GM21528 (cell line): ENCODE data around the gene SPATA20.

Experiments
- ATAC-seq: cut with Tn5 transposase; IDR thresholded peaks from one replicate; pipeline ENCODE4 v1.9.1; 2021; ENCODE audit warnings: mild to moderate bottlenecking, moderate library complexity; ENCODE audit not compliant: unreplicated experiment, low FRiP score

The SPATA20 gene

GRCh38 chr17:50557630-50558029 lies 10.7 kb downstream of the SPATA20 start:
- no peak for ATAC-seq

GRCh38 chr17:50558091-50558490 lies 11.1 kb downstream of the SPATA20 start:
- no peak for ATAC-seq

- ATAC-seq, result no peak
Measured at GRCh38 chr17:50558581-50558940, 11.6 kb downstream of the SPATA20 start.

GRCh38 chr17:50558941-50559614 lies 12.1 kb downstream of the SPATA20 start:
- no peak for ATAC-seq

GRCh38 chr17:50559674-50560184 lies 12.8 kb downstream of the SPATA20 start:
- ATAC-seq, result no peak

GRCh38 chr17:50560185-50560824 lies 13.3 kb downstream of the SPATA20 start, which contains the start of gene CACNA1G:
Gene CACNA1G, plus strand, starts transcription at chr17:50560715. Its CDS starts 745 bp downstream, at chr17:50561460.
- peak; percentile 83 for ATAC-seq

- peak; percentile 7 for ATAC-seq
Measured at GRCh38 chr17:50560931-50561745, 14.2 kb downstream of the SPATA20 start.

GRCh38 chr17:50561746-50562141 lies 14.8 kb downstream of the SPATA20 start:
- no peak for ATAC-seq

GRCh38 chr17:50562242-50563091 lies 15.5 kb downstream of the SPATA20 start:
- no peak for ATAC-seq

GRCh38 chr17:50563092-50563511 lies 16.1 kb downstream of the SPATA20 start:
- ATAC-seq, result no peak

- no peak for ATAC-seq
Measured at GRCh38 chr17:50564916-50565315, 17.9 kb downstream of the SPATA20 start.

- no peak for ATAC-seq
Measured at GRCh38 chr17:50565402-50566350, 18.7 kb downstream of the SPATA20 start.

GRCh38 chr17:50566886-50567285 lies 19.9 kb downstream of the SPATA20 start:
- no peak for ATAC-seq

GRCh38 chr17:50568659-50569058 lies 21.7 kb downstream of the SPATA20 start:
- no peak for ATAC-seq

GRCh38 chr17:50569592-50569991 lies 22.6 kb downstream of the SPATA20 start:
- ATAC-seq, result no peak

GRCh38 chr17:50570032-50570431 lies 23.1 kb downstream of the SPATA20 start:
- ATAC-seq, result no peak

GRCh38 chr17:50570528-50570927 lies 23.6 kb downstream of the SPATA20 start:
- no peak for ATAC-seq

- ATAC-seq, result no peak
Measured at GRCh38 chr17:50571681-50572080, 24.7 kb downstream of the SPATA20 start.

GRCh38 chr17:50572541-50572940 lies 25.6 kb downstream of the SPATA20 start:
- ATAC-seq, result no peak
